ENCODE measurements around the gene SYF2.
"Not testable (repeated sequence)": the region's sequence is repeated elsewhere in the genome, so short reads cannot be mapped to it uniquely, and the experiment has no call there.

Gene SYF2

DNA sequence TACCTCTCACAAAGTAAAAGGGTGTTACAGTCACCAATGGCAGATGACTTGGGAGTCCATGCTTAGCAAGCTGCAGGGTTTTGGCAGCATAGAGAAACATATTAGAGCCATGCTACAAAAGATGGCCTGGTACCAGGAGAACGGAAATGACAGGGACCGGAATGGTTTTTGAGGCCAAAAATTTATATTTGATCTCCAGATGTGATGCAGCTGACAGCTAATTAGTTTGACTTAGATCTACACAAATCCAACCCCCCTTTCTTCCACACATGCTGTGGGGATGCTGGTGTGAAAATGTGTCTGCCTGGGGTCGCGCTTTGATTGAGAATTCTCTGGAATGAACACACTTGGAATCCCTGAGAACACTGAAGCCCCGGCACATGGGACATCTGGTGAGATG lies 26.5 kb downstream of the SYF2 start:
- no peak for FAIRE-seq

GRCh38 chr1:25204797-25205480 lies 27.4 kb downstream of the SYF2 start:
- no peak for FAIRE-seq

GRCh38 chr1:25201006-25201405 lies 31.3 kb downstream of the SYF2 start:
- FAIRE-seq = no peak

GRCh38 chr1:25199819-25200620 lies 32.3 kb downstream of the SYF2 start:
- FAIRE-seq = no peak

GRCh38 chr1:25198663-25199252 lies 33.5 kb downstream of the SYF2 start:
- no peak for FAIRE-seq

DNA sequence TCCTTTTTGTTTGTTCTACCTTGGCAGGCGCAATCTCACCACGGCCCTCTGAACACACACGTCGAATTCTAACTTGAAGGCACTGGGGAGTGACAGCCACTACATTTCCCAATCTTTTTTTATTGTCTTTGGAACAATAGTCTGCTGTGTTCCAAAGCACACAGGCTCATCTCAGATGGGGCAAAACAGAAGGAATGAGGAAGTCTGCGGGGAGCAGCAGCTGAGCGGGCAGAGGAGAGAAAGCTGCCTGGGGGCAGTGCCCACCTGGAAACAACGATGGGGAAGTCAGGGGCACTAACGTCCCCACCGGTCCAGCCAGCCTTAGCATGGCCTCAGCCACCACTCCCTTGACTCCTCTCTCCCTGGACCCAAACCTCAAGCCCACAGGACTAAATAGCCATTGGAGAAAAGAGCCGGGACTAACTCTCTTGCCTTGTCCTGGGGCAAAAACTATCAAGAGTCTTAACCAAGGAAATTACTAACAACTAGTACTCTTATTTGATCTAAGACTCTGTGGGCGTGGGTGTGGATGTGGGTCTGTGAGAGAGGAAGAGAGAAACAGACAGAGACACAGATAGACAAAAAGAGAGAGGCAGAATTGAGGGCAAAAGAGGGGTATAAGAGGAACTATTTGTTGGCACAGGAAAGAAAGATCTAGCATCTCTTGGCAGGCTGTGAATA lies 34.2 kb downstream of the SYF2 start:
- no peak for FAIRE-seq

- no peak for FAIRE-seq
Observed at GRCh38 chr1:25197235-25197975, 34.9 kb downstream of the SYF2 start.

DNA sequence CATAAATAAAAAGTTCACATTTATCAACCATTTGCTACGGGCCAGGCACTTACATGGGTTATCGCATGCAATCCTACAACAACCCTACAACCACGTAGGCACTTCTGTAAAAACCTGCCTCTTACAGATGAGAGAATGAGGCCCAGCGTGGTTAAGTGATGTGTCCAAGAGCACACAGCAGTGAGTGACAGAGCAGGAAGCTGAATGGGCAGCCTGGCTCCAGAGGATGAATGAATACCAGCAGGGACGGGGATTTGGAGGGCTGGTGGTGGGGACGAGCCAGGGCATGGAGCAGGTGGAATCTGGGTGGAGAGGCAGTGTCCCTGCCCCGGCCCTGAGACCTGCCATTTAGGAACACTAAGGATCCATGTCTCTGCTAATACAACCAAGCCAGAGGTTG lies 35.5 kb downstream of the SYF2 start:
- FAIRE-seq = no peak

DNA sequence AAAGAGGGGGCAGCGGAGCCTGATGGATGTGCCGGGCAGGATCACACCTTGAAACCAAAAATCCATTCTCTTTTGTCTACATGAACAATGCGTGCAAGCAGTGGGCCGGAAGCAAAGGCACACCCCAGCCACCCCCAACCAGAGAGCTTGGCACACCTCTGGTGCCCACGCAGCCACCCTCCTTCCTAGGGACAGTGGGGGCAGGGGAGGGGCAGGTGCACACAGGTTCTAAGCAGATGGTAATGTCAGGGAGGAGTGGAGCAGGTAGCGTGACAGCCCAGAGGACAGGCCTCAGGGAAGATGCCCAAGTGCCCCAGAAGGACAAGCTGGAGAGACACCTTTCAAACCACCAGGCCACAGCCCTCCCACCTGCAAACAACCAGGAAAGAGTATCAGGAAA lies 36.5 kb downstream of the SYF2 start:
- FAIRE-seq = no peak

GRCh38 chr1:25194572-25195020 lies 37.7 kb downstream of the SYF2 start:
- FAIRE-seq = no peak

GRCh38 chr1:25194054-25194453 lies 38.2 kb downstream of the SYF2 start:
- no peak for FAIRE-seq

DNA sequence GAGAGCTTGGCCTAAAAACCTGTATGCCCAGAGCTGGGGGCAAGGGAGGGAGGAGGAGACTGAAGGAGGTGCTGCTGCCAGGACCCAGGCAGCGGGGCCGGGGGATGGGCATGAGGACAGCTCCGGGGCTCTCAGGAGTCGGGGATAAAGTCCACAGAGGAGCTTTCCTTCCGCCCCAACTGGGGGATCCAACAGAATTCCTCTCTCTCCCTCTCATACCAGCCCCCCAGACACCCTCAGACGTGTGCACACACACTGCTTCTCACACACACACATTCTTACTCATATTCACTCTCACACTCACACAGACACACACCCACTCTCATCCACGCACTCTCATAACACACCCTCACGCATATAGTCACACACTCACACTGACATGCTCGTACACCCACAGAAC lies 39.1 kb downstream of the SYF2 start:
- no peak for FAIRE-seq

GRCh38 chr1:25192154-25192553 lies 40.1 kb downstream of the SYF2 start:
- no peak for FAIRE-seq

GRCh38 chr1:25190260-25190659 lies 42.0 kb downstream of the SYF2 start:
- no peak for FAIRE-seq

DNA sequence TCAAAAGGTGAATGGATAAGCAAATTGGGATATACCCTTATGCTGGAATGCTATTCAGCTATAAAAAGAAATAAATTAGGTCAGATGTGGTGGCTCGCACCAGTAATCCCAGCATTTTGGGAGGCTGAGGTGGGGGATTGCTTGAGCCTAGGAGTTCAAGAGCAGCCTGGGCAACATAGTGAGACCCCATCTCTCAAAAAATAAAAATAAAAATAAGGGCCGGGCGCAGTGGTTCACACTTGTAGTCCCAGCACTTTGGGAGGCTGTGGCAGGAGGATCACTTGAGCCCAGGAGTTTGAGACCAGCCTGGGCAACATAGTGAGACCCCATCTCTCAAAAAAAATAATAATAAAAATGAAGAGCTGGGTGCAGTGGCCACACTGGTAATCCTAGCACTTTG lies 44.4 kb downstream of the SYF2 start:
- not testable (repeated sequence) for FAIRE-seq

DNA sequence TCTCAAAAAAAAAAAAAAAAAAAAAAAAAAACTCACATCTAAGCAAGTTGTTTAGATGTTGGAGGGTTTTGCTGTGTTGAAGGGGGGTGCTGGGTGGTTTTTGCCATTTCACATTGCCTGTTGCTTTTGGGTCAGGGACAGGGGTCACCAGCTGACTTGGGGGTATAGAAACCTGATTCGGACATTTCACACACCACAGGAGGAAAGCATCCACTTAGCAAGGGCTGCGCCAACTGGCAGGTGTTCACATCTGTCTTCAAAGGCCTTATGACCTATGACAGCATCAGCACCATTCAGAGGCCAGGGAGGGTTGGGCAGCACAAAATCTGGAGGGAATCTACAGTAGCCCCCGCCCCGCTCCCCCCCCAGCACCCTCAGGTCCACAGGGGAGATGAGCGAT lies 45.2 kb downstream of the SYF2 start:
- FAIRE-seq = no peak

- no peak for FAIRE-seq
Observed at GRCh38 chr1:25186161-25187007, 45.9 kb downstream of the SYF2 start.

- no peak for FAIRE-seq
Observed at GRCh38 chr1:25185409-25186160, 46.7 kb downstream of the SYF2 start.

DNA sequence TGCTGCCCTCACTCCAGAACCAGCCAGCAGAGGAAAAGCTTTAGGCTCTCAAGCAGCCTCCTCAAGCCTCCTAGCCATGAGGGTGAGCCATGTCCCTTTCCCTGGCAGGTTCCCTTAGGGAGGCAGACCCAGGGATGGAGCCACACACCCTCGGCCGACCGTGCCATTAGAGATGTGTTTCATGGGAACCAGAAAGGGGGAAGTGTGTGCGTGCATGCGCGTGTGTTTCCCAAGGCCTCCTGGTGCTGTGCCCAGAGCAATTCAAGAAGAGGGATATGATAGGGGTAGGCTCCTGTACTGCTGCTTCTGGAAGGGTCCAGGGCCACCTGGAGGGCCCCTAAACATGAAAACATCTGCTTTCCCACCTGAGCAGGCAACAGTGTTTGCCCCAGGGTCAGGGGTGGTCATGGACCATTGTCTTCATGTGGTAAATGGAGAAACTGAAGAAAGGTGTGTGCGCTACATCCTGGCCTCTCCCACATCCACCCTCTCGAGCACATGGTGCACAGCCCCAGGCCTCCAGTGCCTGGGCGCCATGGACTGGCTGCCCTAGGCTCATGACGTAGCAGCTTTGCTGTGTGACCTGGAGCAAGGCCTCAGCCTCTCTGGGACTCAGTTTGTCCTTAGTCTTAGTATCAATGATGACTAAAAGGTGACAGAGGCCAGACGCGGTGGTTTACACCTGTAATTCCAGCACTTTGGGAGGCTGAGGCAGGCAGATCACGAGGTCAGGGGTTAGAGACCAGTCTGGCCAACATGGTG lies 48.1 kb downstream of the SYF2 start:
- FAIRE-seq = no peak

Measured in endometrium (tissue), 2 donors.